Adipose tissue (tissue), 3 donors: ENCODE data around the gene CRBN. TPM values are rescaled to one million over a fixed set of nuclear protein-coding genes. Genes with fewer than 3 reads are reported as not detected.

ENCODE experiments used
- H3K27ac ChIP-seq: one replicate; pipeline ENCODE4 v1.5.1; 2013; ENCODE audit warnings: low read depth, low read length
- WGBS, 3 donors: extraction: QIAGEN DNeasy Blood & Tissue Kit; methylation state at CpG; one replicate each; pipeline ENCODE4 v1.1.7; 2013; 5-methylcytosine and 5-hydroxymethylcytosine counted together
- polyA plus RNA-seq, 3 donors: library from polyadenylated mRNA; stranded (reverse); fragments of 200-250 nt; gene quantifications; one replicate each; pipeline ENCODE4 v1.2.3, GENCODE V29; 2013
- donor health status: healthy with polysubstance abuse.
- donor health status: Bipolar disorder and iron deficiency.
- donor health status: healthy.

Gene CRBN
- polyA plus RNA-seq, 3 donors = 18.7 to 30.9 (median 21.2) TPM

GRCh38 chr3:3126477-3127431 is 52.7 kb downstream of the CRBN start, which contains the start of gene TRNT1:
TRNT1 (plus strand) TSS chr3:3126940; CDS start chr3:3129041, 2,101 bp downstream.
- peak within 1 kb of the TSS; percentile 29 for H3K27ac ChIP-seq
- WGBS, 3 donors = 0 to 1% (median 1%) methylated on average over 86 to 100 of the region's 100 CpGs

- no peak overlapping the region for H3K27ac ChIP-seq
- WGBS, 3 donors = 88 to 92% (median 91%) methylated on average over 24 of the region's 24 CpGs
Measured at GRCh38 chr3:3125977-3126376, 53.5 kb downstream of the CRBN start.

GRCh38 chr3:3119393-3119851 is 60.1 kb downstream of the CRBN start:
- WGBS, 3 donors = 68 to 76% (median 71%) methylated on average over 4 of the region's 4 CpGs
- H3K27ac ChIP-seq = no peak overlapping the region

GRCh38 chr3:3117651-3118050 is 61.8 kb downstream of the CRBN start:
- no peak overlapping the region for H3K27ac ChIP-seq
- WGBS, 3 donors = 65 to 84% (median 80%) methylated on average over 2 of the region's 2 CpGs

- 40 to 80% (median 67%) methylated on average over 4 of the region's 4 CpGs for WGBS, 3 donors
- no peak overlapping the region for H3K27ac ChIP-seq
Measured at GRCh38 chr3:3113042-3113709, 66.3 kb downstream of the CRBN start.

- WGBS, 3 donors = 35 to 66% (median 55%) methylated on average over 7 of the region's 7 CpGs
- no peak overlapping the region for H3K27ac ChIP-seq
Measured at GRCh38 chr3:3110749-3111361, 68.6 kb downstream of the CRBN start.

- no peak within 1 kb of the TSS for H3K27ac ChIP-seq
- WGBS, 3 donors = 25 to 54% (median 45%) methylated on average over 4 of the region's 4 CpGs
Measured at GRCh38 chr3:3110299-3110630, 69.2 kb downstream of the CRBN start, which contains the start of gene IL5RA. IL5RA (minus strand) TSS chr3:3110374; CDS start chr3:3104984, 5,390 bp downstream.

- no peak overlapping the region for H3K27ac ChIP-seq
- WGBS, 3 donors = 27 to 61% (median 55%) methylated on average over 11 of the region's 11 CpGs
Measured at GRCh38 chr3:3109407-3110298, 69.8 kb downstream of the CRBN start.

GRCh38 chr3:3107858-3108257 is 71.6 kb downstream of the CRBN start:
- WGBS, 3 donors = 80 to 87% (median 84%) methylated on average over 3 of the region's 3 CpGs
- no peak overlapping the region for H3K27ac ChIP-seq

- 94 to 98% (median 96%) methylated on average over 3 of the region's 3 CpGs for WGBS, 3 donors
Measured at GRCh38 chr3:3107181-3107580, 72.3 kb downstream of the CRBN start.

GRCh38 chr3:3105815-3106214 is 73.7 kb downstream of the CRBN start:
- no peak overlapping the region for H3K27ac ChIP-seq
- WGBS, 3 donors = 51 to 81% (median 72%) methylated on average over 4 of the region's 4 CpGs

More at GRCh38 chr3:3107181-3107580, 72.3 kb downstream of the CRBN start:
- no peak overlapping the region for H3K27ac ChIP-seq

GRCh38 chr3:3105246-3105645 is 74.2 kb downstream of the CRBN start:
- 85 to 94% (median 89%) methylated on average over 3 of the region's 3 CpGs for WGBS, 3 donors
- H3K27ac ChIP-seq = no peak overlapping the region

- H3K27ac ChIP-seq = no peak overlapping the region
- 80 to 90% (median 89%) methylated on average over 6 of the region's 6 CpGs for WGBS, 3 donors
Measured at GRCh38 chr3:3102751-3103150, 76.7 kb downstream of the CRBN start.

GRCh38 chr3:3101660-3102458 is 77.6 kb downstream of the CRBN start:
- 73 to 91% (median 83%) methylated on average over 6 of the region's 6 CpGs for WGBS, 3 donors
- H3K27ac ChIP-seq = no peak overlapping the region
